BE2C (cell line): Measurements from ENCODE around the gene PDE6B.

Experiments
- DNase-seq: peaks from one replicate; pipeline ENCODE4 v3.0.0-alpha.2; 2020
- H3K27me3 ChIP-seq: fragments of 250-450 bp; sonication (Bioruptor Pico); 2 replicates; pipeline ENCODE4 v1.5.1; 2020; ENCODE audit warnings: mild to moderate bottlenecking
- H3K36me3 ChIP-seq: fragments of 250-450 bp; sonication (Bioruptor Pico); 2 replicates; pipeline ENCODE4 v1.5.1; 2020; ENCODE audit warnings: mild to moderate bottlenecking
- H3K4me1 ChIP-seq: fragments of 250-450 bp; sonication (Bioruptor Pico); 2 replicates; pipeline ENCODE4 v1.5.1; 2020
- H3K4me3 ChIP-seq: 2 replicates; pipeline ENCODE4 v1.5.1; 2011; ENCODE audit warnings: low read depth, low read length
- H3K9me3 ChIP-seq: fragments of 250-450 bp; sonication (Bioruptor Pico); 2 replicates; pipeline ENCODE4 v1.5.1; 2020
- CTCF ChIP-seq: IDR thresholded peaks from 2 replicates; pipeline ENCODE4 v1.5.1; 2012; ENCODE audit warnings: mild to moderate bottlenecking, low read depth, low read length

Gene PDE6B

GRCh38 chr4:617644-618641 is 7.4 kb upstream of the PDE6B start:
- Histone ChIP-seq H3K4me3 (no peak overlapping the region), H3K9me3 (peaks cover 1% of the 10 kb centered on the region), H3K27me3 (no peaks in the 10 kb centered on the region), H3K4me1 (no peaks in the 10 kb centered on the region), H3K36me3 (no peaks in the 10 kb centered on the region)
- no peak for TF ChIP-seq CTCF
- DNase-seq: no peak

DNA sequence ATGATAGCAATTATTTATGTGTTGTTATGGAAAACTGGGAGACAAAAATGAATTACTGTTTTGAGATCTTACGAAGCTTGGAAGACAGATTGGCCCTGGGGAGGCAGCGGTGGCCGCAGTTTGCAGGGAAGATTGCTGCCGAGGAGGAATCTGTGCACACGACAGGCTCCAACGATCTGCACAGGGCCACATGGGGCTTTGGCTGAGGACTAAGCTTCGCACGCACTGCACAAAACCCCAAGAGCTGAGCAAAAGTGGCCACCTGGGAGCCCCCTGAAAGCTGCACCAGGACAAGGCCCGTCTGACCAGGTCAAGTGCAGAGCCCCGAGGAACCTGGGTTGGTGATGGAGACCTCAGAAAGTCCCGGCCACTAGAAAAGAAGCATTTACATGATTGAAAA is 5.2 kb upstream of the PDE6B start:
- H3K4me3 ChIP-seq: no peak overlapping the region
- no peak for TF ChIP-seq CTCF
- no peaks in the 10 kb centered on the region for H3K4me1 ChIP-seq
- no peaks in the 10 kb centered on the region for H3K27me3 ChIP-seq
- peaks cover 7% of the 10 kb centered on the region for H3K9me3 ChIP-seq
- no peak for DNase-seq
- no peaks in the 10 kb centered on the region for H3K36me3 ChIP-seq

GRCh38 chr4:620851-621261 is 4.5 kb upstream of the PDE6B start:
- Histone ChIP-seq H3K36me3 (no peaks in the 10 kb centered on the region), H3K4me1 (no peaks in the 10 kb centered on the region), H3K27me3 (no peaks in the 10 kb centered on the region), H3K4me3 (no peak overlapping the region), H3K9me3 (peaks cover 7% of the 10 kb centered on the region)
- no peak for TF ChIP-seq CTCF
- DNase-seq: no peak

GRCh38 chr4:621296-622070 is 3.9 kb upstream of the PDE6B start:
- Histone ChIP-seq H3K27me3 (no peaks in the 10 kb centered on the region), H3K4me3 (no peak overlapping the region), H3K9me3 (peaks cover 7% of the 10 kb centered on the region), H3K36me3 (no peaks in the 10 kb centered on the region), H3K4me1 (no peaks in the 10 kb centered on the region)
- no peak for TF ChIP-seq CTCF
- DNase-seq: no peak

- peaks cover 7% of the 10 kb centered on the region for H3K9me3 ChIP-seq
- no peak overlapping the region for H3K4me3 ChIP-seq
- TF ChIP-seq CTCF: no peak
- no peaks in the 10 kb centered on the region for H3K4me1 ChIP-seq
- H3K27me3 ChIP-seq: no peaks in the 10 kb centered on the region
- DNase-seq: no peak
- H3K36me3 ChIP-seq: no peaks in the 10 kb centered on the region
Measured at GRCh38 chr4:622071-622995, 3.0 kb upstream of the PDE6B start.
